ENCODE data around the gene FBRSL1. TPM values are rescaled to one million over a fixed set of nuclear protein-coding genes. Genes with fewer than 3 reads are reported as not detected.

FBRSL1 gene
- total and polyA plus RNA-seq, 2 of the 8 experiments (the other 6 are each of a cell fraction or from before 2014, with no cell fraction given): 18.4 to 109 TPM

DNA sequence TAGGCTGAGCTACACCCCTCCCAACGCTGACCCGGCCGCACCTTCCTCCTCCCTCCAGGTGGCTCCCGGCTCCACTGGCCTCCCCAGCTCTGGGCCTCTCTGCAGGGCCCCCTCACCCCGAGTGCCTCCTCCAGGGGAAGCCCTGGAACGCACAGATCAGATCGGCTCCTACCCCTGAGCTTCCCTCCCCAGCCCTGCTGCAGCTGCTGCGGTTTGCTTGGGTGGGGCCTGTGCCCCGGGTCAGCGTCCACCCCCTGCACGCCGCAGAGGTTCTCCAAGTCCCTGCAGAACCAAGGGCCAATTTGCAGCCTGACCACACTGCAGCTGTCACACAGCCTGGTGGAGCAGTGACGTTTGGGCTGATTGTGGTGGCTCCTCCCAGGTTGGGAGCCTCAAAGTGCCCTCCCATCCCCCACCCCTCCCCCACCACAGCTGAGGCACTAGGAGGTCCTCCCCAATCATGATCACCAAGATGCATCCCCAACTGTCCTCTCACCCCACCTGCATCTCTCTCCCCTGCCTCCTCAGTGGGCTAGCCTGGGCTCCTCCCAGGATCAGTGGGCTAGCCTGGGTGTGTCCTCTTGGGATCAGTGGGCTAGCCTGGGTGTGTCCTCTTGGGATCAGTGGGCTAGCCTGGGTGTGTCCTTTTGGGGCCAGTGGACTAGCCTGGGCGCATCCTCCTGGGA lies 12.8 kb upstream of the FBRSL1 start:
- Histone ChIP-seq H2BK12ac (ENCODE audit: low read depth, low read length) (no peak overlapping the region), H2AK5ac (ENCODE audit: low read depth, low read length) (no peak overlapping the region)
- POLR2A ChIA-PET (ENCODE audit: partially characterized antibody): no interaction called here

More for the DNA sequence above, 12.8 kb upstream of the FBRSL1 start:
- Histone ChIP-seq H2AFZ (ENCODE audit: low read length) (no peak overlapping the region), H3K56ac (replicated peaks; ENCODE audit: insufficient read length, low read depth, low read length) (no peak overlapping the region), H4K5ac (ENCODE audit: insufficient read length, low read depth, low read length) (no peak overlapping the region), H3K23ac (ENCODE audit: insufficient read length) (no peak overlapping the region), H3K18ac (ENCODE audit: extremely low read depth, low read length) (no peak overlapping the region), H2BK20ac (ENCODE audit: low read length) (no peak overlapping the region), H3K14ac (ENCODE audit: insufficient read length) (no peak overlapping the region), H3K9ac (replicated peaks in 1 of 4; ENCODE audit: extremely low read depth in 1 of 4, low read depth in 3 of 4, low read length in 3 of 4) (no peak overlapping the region), H3K9me3 (ENCODE audit: insufficient read depth in 2 of 2, low read depth in 1 of 2, low read length in 1 of 2) (peaks cover 0 to 13% of the 10 kb centered on the region in 2 experiments; a peak in 2 of 4 replicates), H4K91ac (replicated peaks; ENCODE audit: insufficient read length, low read length) (no peak overlapping the region), H2BK15ac (ENCODE audit: low read length) (no peak overlapping the region), H3K4me1 (replicated peaks in 1 of 4; ENCODE audit: control insufficient read depth in 3 of 4, insufficient read depth in 4 of 4, low read length in 3 of 4) (no peaks in the 10 kb centered on the region), H2BK5ac (ENCODE audit: low read depth, low read length) (no peak overlapping the region), H3K36me3 (ENCODE audit: control insufficient read depth in 2 of 4, insufficient read depth in 4 of 4, low read length in 3 of 4) (no peaks in the 10 kb centered on the region), H3K4me3 (ENCODE audit: extremely low read depth in 1 of 4, insufficient read depth in 2 of 4, low read depth in 3 of 4, low read length in 4 of 4) (no peak overlapping the region), H3K79me2 (ENCODE audit: control insufficient read depth in 1 of 2, insufficient read depth in 2 of 2, low read length in 2 of 2) (no peaks in the 10 kb centered on the region), H3K27ac (ENCODE audit: low read depth, low read length) (no peak overlapping the region), H3K23me2 (ENCODE audit: low read depth, low read length) (no peaks in the 10 kb centered on the region), H2BK120ac (replicated peaks; ENCODE audit: low read depth, low read length) (no peak overlapping the region), H3K4ac (replicated peaks; ENCODE audit: insufficient read length, low read depth, low read length) (no peak overlapping the region), H3K4me2 (ENCODE audit: insufficient read depth in 1 of 2, low read depth in 2 of 2, low read length in 2 of 2) (no peak overlapping the region), H4K20me1 (replicated peaks in 1 of 2; ENCODE audit: control insufficient read depth in 1 of 2, insufficient read depth in 2 of 2, low read length in 2 of 2) (peaks cover 0 to 1% of the 10 kb centered on the region in 2 experiments), H3K79me1 (ENCODE audit: low read depth, low read length) (no peaks in the 10 kb centered on the region), H4K8ac (ENCODE audit: extremely low read depth, insufficient read depth, low read length) (no peak overlapping the region), H3K27me3 (replicated peaks in 1 of 4; ENCODE audit: control insufficient read depth in 3 of 4, extremely low read depth in 1 of 4, insufficient read depth in 3 of 4, low read length in 3 of 4) (peaks cover 15 to 70% (median 46%) of the 10 kb centered on the region in 4 experiments)
- TF ChIP-seq RFX5 (IDR thresholded peaks at IDR 0.05; ENCODE audit: borderline replicate concordance, low read depth, low read length): no peak
- TF ChIP-seq SIN3A (conservative IDR thresholded peaks at IDR 0.05 in 1 of 2, IDR thresholded peaks at IDR 0.05 in 1 of 2; ENCODE audit: low read depth in 1 of 2, low read length in 2 of 2): no peak
- no peak for TF ChIP-seq GTF2F1 (IDR thresholded peaks at IDR 0.05; ENCODE audit: borderline replicate concordance, low read depth, low read length)
- TF ChIP-seq, protein P1, sequence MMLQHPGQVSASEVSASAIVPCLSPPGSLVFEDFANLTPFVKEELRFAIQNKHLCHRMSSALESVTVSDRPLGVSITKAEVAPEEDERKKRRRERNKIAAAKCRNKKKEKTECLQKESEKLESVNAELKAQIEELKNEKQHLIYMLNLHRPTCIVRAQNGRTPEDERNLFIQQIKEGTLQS (IDR thresholded peaks at IDR 0.05; ENCODE audit: insufficient read depth, low read depth, low read length): no peak
- no peak for TF ChIP-seq CEBPB (IDR thresholded peaks at IDR 0.05; ENCODE audit: low read depth, low read length)
- TF ChIP-seq SIRT6 (IDR thresholded peaks at IDR 0.05; ENCODE audit: low read length): no peak
- TF ChIP-seq CHD2 (IDR thresholded peaks at IDR 0.05; ENCODE audit: low read length): no peak
- DNase-seq (ENCODE audit: low read depth in 1 of 2, low spot score in 2 of 2): no peak
- 90% methylated on average over 11 of the region's 14 CpGs; no CpG with 5 or more reads in 1 of the 2 experiments for WGBS, 2 experiments (ENCODE audit: extremely low coverage in 1 of 2, insufficient coverage in 1 of 2, insufficient read length in 1 of 2, insufficient replicate concordance in 2 of 2, low coverage in 1 of 2, low lambda C conversion rate in 2 of 2, missing lambda C conversion rate in 1 of 2)
- no peak for FAIRE-seq
- CTCF ChIA-PET (ENCODE audit: partially characterized antibody): interaction anchor here (0.6 to 2.4 kb wide), 7 partner anchors 16 to 588 kb away, joined by 3 to 10 read pairs (median 3); no protein-coding TSS in a partner anchor
